Right ventricle myocardium inferior (tissue), 1 donor: ENCODE results near the gene GAGE12E. TPM values are rescaled to one million over a fixed set of nuclear protein-coding genes. Genes with fewer than 3 reads are reported as not detected.
"Not testable (repeated sequence)": the region's sequence is repeated elsewhere in the genome, so short reads cannot be mapped to it uniquely, and the experiment has no call there.

Experiments
- ATAC-seq: fragments of 200-7000 bp; cut with Tn5 transposase; one replicate; pipeline ENCODE4 v1.9.1; 2020; ENCODE audit warnings: mild to moderate bottlenecking, moderate library complexity
- DNase-seq: peaks from one replicate; pipeline ENCODE4 v3.0.0; 2021; ENCODE audit errors: missing footprints
- intact Hi-C: fragments of 100-400 bp; cut with DNase I; formaldehyde crosslinking; loops from one replicate; pipeline ENCODE4 v1.11.0; 2022
- long read RNA-seq: library from polyadenylated mRNA; unstranded; transcript quantifications from one replicate; pipeline ENCODE4 v2.0.0, GENCODE V29; 2021
- total RNA-seq: library from RNA; stranded (reverse); fragmentation: NEBNext Ultra II Directional; extraction: Animal tissue kit (Norgen Biotek cat#: 25700); gene quantifications from one replicate; pipeline ENCODE4 v1.2.1, GENCODE V29; 2021
- donor health status: DM: no; HTN: yes; CAD: no; lungs with severe emphysema.

The GAGE12E gene
- not detected for total RNA-seq
- long read RNA-seq, result 0 reads

GRCh38 chrX:49550989-49551388, at the start of gene GAGE12E:
GAGE12E (plus strand) TSS chrX:49551289; CDS start chrX:49552444, 1,155 bp downstream.
- intact Hi-C loops, DNase-seq, ATAC-seq: not testable (repeated sequence)

DNA sequence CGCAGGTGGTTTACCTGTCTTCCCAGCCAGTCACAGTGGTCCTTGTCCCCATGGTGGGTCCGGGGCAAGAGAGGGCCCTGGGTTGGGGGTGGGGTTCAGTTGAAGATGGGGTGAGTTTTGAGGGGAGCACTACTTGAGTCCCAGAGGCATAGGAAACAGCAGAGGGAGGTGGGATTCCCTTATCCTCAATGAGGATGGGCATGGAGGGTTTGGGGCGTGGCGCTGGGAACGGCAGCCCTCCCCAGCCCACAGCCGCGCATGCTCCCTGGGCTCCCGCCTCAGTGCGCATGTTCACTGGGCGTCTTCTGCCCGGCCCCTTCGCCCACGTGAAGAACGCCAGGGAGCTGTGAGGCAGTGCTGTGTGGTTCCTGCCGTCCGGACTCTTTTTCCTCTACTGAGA, 19.2 kb upstream of the GAGE12E start, which contains the start of gene GAGE12C:
Gene GAGE12C (plus strand): TSS at position 301 of the 400 bp plus-strand sequence. CDS start 1,155 bp downstream, outside the sequence.
- intact Hi-C loops, DNase-seq, ATAC-seq: not testable (repeated sequence)

- intact Hi-C loops, ATAC-seq, DNase-seq: not testable (repeated sequence)
Observed at GRCh38 chrX:49541433-49541832, 9.7 kb upstream of the GAGE12E start, which contains the start of gene GAGE12D. GAGE12D (plus strand) TSS chrX:49541733; CDS start chrX:49542888, 1,155 bp downstream.

GRCh38 chrX:49560542-49560941, 9.5 kb downstream of the GAGE12E start, which contains the start of gene GAGE12F:
GAGE12F (plus strand) TSS chrX:49560842; CDS start chrX:49561997, 1,155 bp downstream.
- intact Hi-C loops, result not testable (repeated sequence)

DNA sequence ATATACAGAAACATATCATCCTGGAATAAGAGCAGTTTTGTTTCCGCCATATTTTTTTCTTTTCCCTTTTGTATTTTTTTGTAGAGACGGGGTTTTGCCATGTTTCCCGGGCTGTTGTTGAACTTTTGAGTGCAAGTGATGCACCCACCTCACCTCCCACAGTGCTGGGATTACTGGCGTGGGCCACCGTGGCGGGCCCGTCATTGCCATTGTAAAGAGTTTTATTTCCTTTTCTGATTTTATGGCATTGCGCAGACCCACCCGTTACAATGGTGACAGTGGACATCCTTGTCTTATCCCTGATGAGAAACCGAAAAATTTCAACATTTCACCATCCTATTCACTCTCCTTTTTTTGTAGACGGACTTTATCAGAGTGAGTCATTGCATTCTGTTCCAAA, 17.6 kb downstream of the GAGE12E start:
- peak; percentile 54 for DNase-seq
- ATAC-seq, intact Hi-C loops: not testable (repeated sequence)

More at GRCh38 chrX:49560542-49560941, 9.5 kb downstream of the GAGE12E start, which contains the start of gene GAGE12F:
- ATAC-seq, DNase-seq: not testable (repeated sequence)

- intact Hi-C loops, DNase-seq, ATAC-seq: not testable (repeated sequence)
Observed at GRCh38 chrX:49569152-49569551, 18.1 kb downstream of the GAGE12E start.

GRCh38 chrX:49570100-49570499, 19.0 kb downstream of the GAGE12E start, which contains the start of gene GAGE12G:
GAGE12G (plus strand) TSS chrX:49570400; CDS start chrX:49571555, 1,155 bp downstream.
- DNase-seq, intact Hi-C loops, ATAC-seq: not testable (repeated sequence)

GRCh38 chrX:49579649-49580048, 28.6 kb downstream of the GAGE12E start, which contains the start of gene GAGE12H:
GAGE12H (plus strand) TSS chrX:49579949; CDS start chrX:49581104, 1,155 bp downstream.
- intact Hi-C loops, ATAC-seq, DNase-seq: not testable (repeated sequence)

DNA sequence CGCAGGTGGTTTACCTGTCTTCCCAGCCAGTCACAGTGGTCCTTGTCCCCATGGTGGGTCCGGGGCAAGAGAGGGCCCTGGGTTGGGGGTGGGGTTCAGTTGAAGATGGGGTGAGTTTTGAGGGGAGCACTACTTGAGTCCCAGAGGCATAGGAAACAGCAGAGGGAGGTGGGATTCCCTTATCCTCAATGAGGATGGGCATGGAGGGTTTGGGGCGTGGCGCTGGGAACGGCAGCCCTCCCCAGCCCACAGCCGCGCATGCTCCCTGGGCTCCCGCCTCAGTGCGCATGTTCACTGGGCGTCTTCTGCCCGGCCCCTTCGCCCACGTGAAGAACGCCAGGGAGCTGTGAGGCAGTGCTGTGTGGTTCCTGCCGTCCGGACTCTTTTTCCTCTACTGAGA, 38.1 kb downstream of the GAGE12E start, which contains the start of gene GAGE2A:
Gene GAGE2A (plus strand): TSS at position 301 of the 400 bp plus-strand sequence. CDS start 1,155 bp downstream, outside the sequence.
- ATAC-seq, intact Hi-C loops, DNase-seq: not testable (repeated sequence)

- peak; percentile 49 for DNase-seq
- not testable (repeated sequence) for ATAC-seq
Observed at GRCh38 chrX:49589769-49590478, 38.8 kb downstream of the GAGE12E start.

GRCh38 chrX:49590488-49590887, 39.4 kb downstream of the GAGE12E start:
- ATAC-seq, intact Hi-C loops: not testable (repeated sequence)
- peak; percentile 28 for DNase-seq

More at GRCh38 chrX:49589769-49590478, 38.8 kb downstream of the GAGE12E start:
- intact Hi-C loops, result not testable (repeated sequence)

DNA sequence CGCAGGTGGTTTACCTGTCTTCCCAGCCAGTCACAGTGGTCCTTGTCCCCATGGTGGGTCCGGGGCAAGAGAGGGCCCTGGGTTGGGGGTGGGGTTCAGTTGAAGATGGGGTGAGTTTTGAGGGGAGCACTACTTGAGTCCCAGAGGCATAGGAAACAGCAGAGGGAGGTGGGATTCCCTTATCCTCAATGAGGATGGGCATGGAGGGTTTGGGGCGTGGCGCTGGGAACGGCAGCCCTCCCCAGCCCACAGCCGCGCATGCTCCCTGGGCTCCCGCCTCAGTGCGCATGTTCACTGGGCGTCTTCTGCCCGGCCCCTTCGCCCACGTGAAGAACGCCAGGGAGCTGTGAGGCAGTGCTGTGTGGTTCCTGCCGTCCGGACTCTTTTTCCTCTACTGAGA, 47.6 kb downstream of the GAGE12E start, which contains the start of gene GAGE1:
Gene GAGE1 (plus strand): TSS at position 301 of the 400 bp plus-strand sequence. CDS start 1,155 bp downstream, outside the sequence.
- ATAC-seq, intact Hi-C loops, DNase-seq: not testable (repeated sequence)

Other genes starting within 250 kb of the GAGE12E start
- not detected for gene GAGE10, start 247.6 kb upstream of the GAGE12E start, total RNA-seq
- gene GAGE12J, start 229.3 kb upstream of the GAGE12E start, total RNA-seq, result not detected
- gene GAGE13, start 219.7 kb upstream of the GAGE12E start, total RNA-seq, result not detected
- not detected for gene GAGE12C, start 19.1 kb upstream of the GAGE12E start, total RNA-seq
- gene GAGE12D, start 9.6 kb upstream of the GAGE12E start, total RNA-seq, result not detected
- not detected for gene GAGE12F, start 9.6 kb downstream of the GAGE12E start, total RNA-seq
- gene GAGE12G, start 19.1 kb downstream of the GAGE12E start, total RNA-seq, result not detected
- gene GAGE12H, start 28.7 kb downstream of the GAGE12E start, total RNA-seq, result not detected
- gene GAGE2A, start 38.2 kb downstream of the GAGE12E start, total RNA-seq, result not detected
- not detected for gene GAGE1, start 47.7 kb downstream of the GAGE12E start, total RNA-seq
- not detected for gene PAGE1, start 144.7 kb downstream of the GAGE12E start, total RNA-seq